ENCODE data around the gene WDFY3.

WDFY3 gene

GRCh38 chr4:84786478-84786877, 180.0 kb downstream of the WDFY3 start:
- DNase-seq = no peak

- DNase-seq = no peak
These were observed 184.0 kb downstream of the WDFY3 start for GRCh38 chr4:84782517-84782916.

- DNase-seq = no peak
These were observed 185.8 kb downstream of the WDFY3 start for GRCh38 chr4:84780719-84781118.

- DNase-seq = no peak
These were observed 188.4 kb downstream of the WDFY3 start for GRCh38 chr4:84778041-84778440.

GRCh38 chr4:84767168-84767567, 199.3 kb downstream of the WDFY3 start:
- no peak for DNase-seq

- DNase-seq = no peak
These were observed 213.0 kb downstream of the WDFY3 start for GRCh38 chr4:84753321-84753972.

GRCh38 chr4:84751707-84752106, 214.8 kb downstream of the WDFY3 start:
- no peak for DNase-seq

- no peak for DNase-seq
These were observed 215.6 kb downstream of the WDFY3 start for GRCh38 chr4:84750960-84751283.

GRCh38 chr4:84750260-84750959, 216.1 kb downstream of the WDFY3 start:
- DNase-seq = peak; percentile 8 to 45

GRCh38 chr4:84740057-84740456, 226.4 kb downstream of the WDFY3 start:
- DNase-seq = no peak

GRCh38 chr4:84738622-84739021, 227.9 kb downstream of the WDFY3 start:
- DNase-seq = no peak

- no peak for DNase-seq
These were observed 228.8 kb downstream of the WDFY3 start for GRCh38 chr4:84737656-84738055.

GRCh38 chr4:84734037-84734436, 232.5 kb downstream of the WDFY3 start:
- no peak for DNase-seq

GRCh38 chr4:84733343-84734033, 233.0 kb downstream of the WDFY3 start:
- no peak for DNase-seq

- no peak for DNase-seq
These were observed 236.1 kb downstream of the WDFY3 start for GRCh38 chr4:84730375-84730774.

GRCh38 chr4:84727491-84727890, 239.0 kb downstream of the WDFY3 start:
- DNase-seq = no peak

- DNase-seq = no peak
These were observed 240.1 kb downstream of the WDFY3 start for GRCh38 chr4:84726356-84726755.

- DNase-seq = no peak
These were observed 243.8 kb downstream of the WDFY3 start for GRCh38 chr4:84722720-84723119.

- no peak for DNase-seq
These were observed 247.4 kb downstream of the WDFY3 start for GRCh38 chr4:84719115-84719514.

- no peak for DNase-seq
These were observed 247.8 kb downstream of the WDFY3 start for GRCh38 chr4:84718699-84719098.

GRCh38 chr4:84710548-84710947, 255.9 kb downstream of the WDFY3 start:
- no peak for DNase-seq

GRCh38 chr4:84708406-84709135, 257.9 kb downstream of the WDFY3 start:
- DNase-seq = no peak

- DNase-seq = no peak
These were observed 260.2 kb downstream of the WDFY3 start for GRCh38 chr4:84706286-84706685.

Data from NCI-H446 (cell line).